ENCODE measurements around the gene PRDM16.

GRCh38 chr1:3082571-3083516 lies 13.8 kb downstream of the PRDM16 start:
- no peak for TF ChIP-seq POLR2A (IDR thresholded peaks at IDR 0.05; ENCODE audit: low read length)
- TF ChIP-seq GATA1 (IDR thresholded peaks at IDR 0.05; ENCODE audit: low read depth, low read length), result no peak

Data from erythroblast (primary cell).